ENCODE data around the gene METAP1D.
"Not testable (repeated sequence)": the region's sequence is repeated elsewhere in the genome, so short reads cannot be mapped to it uniquely, and the experiment has no call there.

The METAP1D gene

DNA sequence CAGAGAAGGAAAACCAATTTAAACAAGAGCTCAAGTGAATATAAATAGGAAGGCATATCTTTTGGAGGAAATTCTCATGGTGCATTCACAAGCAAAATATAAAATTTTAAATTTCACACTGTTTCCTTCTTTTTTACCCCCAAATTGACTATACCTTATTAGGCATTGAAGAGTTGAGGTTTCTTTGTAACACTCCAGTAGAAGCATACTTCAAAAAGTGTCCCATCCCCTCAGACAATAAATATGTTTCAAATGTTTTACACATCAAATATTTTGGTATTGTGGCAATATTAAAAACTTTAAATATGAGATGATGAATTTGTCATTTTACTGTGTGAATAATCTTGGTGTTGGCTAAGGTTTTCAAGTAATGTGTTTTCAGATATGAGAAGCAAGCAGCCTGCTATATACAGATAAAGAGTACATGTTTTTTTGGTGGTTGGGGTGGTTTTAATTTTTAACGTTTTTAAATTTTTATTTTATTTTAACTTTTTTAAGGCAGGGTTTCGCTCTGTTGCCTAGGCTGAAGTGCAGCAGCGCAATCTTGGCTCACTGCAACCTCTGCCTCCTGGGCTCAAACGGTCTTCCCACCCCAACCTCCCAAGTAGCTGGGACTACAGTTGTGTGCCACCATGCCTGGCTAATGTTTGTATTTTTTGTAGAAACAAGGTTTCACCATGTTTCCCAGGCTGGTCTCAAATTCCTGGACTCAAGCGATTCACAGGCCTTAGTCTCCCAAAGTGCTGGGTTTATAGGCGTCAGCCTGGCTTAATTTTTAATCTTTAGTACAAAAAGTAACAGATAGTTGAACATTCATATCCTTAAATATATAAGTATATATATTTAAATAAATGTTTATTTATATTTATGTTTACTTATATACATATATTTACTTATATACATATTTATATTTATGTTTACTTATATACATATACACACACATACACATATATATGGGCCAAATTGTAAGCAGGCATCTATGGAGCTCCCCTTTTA, 49.1 kb downstream of the METAP1D start:
- DNase-seq (ENCODE audit: low spot score), result no peak

DNA sequence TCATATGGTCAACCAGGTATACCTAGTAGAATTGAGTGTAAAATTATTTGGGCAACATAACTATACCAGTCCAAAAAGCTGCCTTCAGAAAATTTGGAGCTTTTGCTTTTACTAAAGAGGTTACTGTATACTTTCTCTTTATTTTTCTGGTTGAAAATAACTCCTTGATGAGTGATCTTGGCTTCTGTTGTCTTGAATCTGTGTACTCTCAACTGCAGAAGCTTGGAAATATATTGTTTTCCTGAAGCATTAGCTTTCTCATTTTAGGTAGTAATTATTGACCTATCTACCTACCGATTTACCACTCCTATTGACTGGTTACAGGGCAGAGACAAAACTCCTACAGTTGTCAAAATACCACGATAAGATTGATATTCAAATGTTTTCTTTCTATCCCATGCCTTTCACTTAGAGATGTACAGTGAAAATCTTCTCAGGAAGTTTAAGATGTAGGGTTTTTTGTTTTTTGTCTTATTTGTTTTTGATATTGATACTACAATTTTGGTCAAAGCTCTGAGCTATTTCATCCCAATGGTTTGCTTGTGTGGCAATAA, 49.9 kb downstream of the METAP1D start:
- DNase-seq (ENCODE audit: low spot score), result no peak

DNA sequence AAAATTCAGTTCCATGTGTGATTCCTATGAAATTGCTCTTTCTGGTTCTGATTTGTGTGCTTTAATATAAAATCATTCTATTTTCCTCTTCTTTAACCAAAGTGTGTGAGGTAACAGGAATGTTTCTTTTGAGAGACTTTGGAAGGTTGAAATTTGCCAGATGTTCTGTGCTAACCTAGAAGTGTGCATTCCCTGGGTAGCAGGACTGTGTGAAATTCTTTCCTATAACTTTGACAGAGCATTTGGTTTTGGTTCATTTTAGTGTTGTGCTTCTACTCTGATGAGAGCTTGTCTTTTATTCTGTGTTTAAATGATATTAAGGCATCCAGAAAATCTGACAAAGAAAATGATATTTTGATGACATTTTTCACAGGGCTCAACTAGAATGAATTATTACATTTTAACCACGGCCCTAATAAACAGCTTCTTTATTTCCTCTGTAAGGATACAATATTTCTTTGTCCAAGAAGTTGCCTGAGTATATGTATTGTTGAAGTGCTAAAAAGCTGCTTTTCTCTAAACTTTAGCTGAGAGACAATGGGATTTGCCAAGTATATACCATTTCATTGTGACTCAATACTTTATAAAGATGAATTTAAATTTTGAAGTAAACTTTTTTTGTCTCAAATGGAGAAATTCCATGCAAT, 50.8 kb downstream of the METAP1D start:
- DNase-seq (ENCODE audit: low spot score), result no peak

DNA sequence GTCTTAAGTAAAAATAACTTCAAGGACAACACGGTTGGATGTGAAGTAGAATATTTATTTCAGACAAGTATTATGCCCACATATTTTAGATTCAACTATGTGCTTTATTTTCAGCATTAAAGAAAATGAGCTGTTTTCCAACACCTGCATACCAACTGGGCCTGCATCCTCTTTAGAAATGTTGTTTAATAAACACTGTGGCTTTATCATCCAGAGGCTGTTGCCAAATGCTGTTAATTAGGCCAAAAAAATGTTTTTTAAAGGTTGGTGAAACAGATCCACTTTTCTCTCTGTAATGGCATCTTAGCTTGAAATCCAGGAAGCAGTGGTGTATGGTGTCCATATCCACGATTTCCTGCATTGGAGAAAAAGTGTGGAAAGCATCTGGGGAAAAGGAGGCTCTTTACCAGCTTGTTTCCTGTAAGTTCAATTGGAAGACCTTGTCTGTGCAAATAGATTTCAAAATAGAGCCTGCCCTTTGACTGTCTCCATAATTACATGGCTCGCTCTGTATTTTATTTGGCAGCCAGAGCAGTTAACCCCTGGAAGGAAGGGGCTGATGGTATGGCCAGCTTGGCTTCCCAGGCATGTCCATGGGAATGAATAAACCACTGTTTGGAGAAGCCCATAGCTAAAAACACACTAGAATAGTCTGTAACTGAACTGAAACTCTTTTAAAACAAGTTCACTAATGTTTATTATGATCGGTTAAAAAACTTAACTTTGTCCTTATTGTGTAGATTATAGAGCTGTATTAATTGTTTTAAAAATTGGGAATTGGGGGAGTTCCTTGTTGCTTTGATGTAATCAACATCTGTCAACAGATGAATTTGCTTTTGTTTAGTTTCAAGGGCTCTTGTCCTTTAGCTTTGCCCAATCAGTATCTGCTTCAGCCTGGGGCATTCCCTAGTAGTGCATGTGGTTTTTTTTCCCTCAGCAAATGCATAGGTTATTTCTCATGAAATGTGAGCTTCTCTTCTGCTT, 52.5 kb downstream of the METAP1D start:
- DNase-seq (ENCODE audit: low spot score), result no peak

DNA sequence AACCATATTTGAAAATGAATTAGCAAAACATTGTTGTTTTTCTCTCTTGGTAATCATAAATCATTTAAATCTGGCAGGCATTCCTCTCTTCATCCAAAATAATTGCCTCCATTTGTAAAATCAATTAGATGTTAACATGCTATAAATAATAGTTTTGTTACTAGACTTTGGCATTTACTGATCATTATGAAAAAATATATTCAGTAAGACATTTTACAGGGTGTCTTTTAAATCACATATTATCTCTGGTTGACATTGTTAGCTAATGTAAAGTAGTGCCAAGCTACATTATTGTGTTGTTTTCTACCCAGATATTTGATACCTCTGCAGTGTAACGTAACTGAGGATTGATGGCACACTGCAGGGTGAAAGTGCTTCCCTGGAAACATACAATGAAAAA, 53.7 kb downstream of the METAP1D start:
- no peak for DNase-seq (ENCODE audit: low spot score)

DNA sequence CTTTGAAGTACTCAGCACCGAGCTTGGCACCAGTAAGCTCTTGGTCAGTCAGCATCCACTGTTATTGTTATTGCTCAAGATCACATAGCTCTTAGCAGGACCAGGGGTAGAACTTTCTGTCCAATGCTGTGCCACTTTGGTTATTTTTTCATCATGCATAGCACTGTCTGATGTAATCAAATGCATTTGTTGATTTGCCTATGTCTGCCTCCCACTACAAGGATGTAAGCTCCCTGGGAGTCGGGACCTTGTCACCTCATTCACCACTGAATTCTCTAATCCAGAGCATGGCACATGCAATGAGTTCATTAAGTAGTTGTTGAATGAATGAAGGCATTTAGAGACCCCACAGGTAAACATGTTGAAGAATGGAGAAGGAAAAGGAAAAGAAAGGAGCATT, 56.5 kb downstream of the METAP1D start:
- no peak for DNase-seq (ENCODE audit: low spot score)

DNA sequence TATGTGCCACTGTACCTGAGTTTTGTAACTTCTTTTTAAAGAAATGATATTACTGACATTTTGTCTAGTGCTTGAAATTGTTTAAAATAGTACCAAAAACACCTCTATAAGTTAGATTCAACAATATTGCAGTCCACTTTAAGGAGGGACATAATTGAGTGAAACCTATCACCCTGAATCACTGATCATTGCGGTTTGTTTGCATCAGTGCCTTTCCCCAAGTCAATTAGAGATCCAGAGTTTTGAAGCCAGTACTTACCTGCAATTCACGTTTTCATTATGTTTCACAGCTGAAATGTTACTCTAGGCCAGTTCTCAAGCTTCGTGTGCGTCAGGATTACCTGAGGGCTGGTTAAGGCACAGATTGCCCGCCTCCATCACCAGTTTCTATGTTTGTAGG, 58.9 kb downstream of the METAP1D start:
- DNase-seq (ENCODE audit: low spot score), result no peak

DNA sequence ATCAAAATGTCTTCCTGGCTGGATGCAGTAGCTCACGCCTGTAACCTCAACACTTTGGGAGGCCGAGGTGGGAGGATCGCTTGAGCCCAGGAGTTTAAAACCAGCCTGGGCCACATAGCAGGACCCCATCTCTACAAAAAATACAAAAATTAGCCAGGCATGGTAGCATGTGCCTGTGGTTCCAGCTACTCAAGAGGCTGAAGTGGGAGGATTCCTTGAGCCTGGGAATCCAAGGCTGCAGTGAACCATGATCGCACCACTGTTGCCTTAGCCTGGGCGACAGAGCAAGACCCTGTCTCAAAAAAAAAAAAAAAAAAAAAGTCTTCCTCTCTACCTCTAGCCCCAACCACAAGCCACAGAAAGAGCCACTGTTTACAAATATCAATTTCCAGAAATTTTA, 60.4 kb downstream of the METAP1D start:
- not testable (repeated sequence) for DNase-seq (ENCODE audit: low spot score)

DNA sequence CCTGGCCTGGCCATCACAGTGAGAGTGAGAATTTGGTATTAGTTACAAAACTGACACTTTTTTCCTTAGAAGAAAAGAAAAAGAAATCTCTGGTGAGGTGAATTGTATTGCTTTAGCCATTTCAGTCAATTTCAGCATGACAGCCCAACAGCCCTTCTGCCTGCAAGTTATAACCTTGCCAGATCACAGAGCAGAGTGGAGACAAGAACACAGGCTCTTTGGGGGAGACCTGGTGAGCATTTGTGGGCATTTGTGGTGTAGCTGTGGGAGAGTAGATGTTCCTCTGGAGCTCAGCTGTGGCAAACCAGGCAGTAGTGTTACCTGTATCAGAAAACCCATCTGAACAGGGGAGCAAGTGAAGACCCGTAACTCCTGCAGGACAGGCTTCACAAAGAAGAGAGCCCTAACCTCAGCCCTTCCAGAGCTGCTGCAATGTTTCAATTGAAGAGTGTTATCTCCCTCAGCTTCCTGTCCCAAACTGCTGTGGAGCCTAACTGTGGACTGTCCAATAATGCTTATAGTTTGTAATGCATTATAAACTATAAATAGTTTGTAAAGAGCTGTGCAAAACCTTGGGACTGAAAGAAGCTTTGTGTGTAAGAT, 62.8 kb downstream of the METAP1D start:
- no peak for DNase-seq (ENCODE audit: low spot score)

DNA sequence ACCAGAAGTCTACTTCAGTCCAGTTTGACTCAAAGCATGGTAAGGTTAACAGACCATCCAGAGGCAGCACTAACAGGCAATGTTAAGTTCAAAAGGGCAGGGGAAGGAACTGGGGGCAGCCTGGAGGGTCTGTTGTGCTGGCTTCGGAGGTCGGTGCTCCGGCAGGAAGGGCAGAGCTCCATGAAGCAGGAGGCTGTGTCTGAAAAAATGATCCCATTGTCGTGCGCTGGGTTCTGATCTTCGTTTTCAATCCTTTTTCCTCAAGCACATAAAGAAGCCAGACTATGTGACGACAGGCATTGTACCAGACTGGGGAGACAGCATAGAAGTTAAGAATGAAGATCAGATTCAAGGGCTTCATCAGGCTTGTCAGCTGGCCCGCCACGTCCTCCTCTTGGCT, 63.7 kb downstream of the METAP1D start:
- DNase-seq (ENCODE audit: low spot score), result no peak

DNA sequence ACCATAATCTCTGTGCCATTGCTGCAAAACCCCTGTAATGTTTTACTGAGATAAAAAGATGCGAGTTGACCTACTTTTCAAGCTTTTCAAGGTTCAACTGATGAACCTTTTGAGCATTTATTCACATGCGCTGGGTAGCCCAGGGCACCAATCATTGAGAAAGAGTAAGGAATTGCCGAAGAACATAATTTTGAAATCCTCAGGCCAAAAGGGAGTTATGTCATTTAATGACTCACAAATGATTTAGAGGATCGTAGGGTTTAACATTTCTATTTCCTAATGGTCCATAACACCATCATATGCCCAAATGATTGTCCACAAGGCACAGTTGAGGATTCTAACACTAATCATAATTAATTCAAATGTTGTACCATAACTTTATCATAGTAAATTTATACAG, 65.4 kb downstream of the METAP1D start:
- no peak for DNase-seq (ENCODE audit: low spot score)

DNA sequence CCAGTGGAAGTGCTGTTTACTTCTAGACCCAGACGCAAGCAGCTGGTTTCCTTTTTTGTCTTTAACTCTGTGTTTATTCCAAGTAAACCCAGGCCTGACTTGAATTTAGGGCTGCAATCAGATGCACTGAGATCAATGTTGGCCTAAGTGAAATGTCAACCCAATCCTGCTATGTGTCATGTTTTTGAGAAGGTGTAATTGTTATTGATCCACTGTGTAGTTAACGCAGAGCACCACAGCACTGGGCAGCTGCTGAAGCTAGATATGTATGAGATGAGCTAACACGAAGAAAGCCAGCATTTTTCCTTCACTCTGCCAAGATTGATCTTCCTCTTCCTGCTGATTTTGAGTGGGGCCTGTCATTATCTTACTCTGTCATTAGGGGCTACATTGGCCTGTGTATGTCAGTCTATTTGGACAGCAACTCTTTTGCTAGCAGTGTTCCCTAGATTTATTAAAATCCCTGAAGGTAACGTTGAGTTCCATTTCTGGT, 66.7 kb downstream of the METAP1D start:
- no peak for DNase-seq (ENCODE audit: low spot score)

DNA sequence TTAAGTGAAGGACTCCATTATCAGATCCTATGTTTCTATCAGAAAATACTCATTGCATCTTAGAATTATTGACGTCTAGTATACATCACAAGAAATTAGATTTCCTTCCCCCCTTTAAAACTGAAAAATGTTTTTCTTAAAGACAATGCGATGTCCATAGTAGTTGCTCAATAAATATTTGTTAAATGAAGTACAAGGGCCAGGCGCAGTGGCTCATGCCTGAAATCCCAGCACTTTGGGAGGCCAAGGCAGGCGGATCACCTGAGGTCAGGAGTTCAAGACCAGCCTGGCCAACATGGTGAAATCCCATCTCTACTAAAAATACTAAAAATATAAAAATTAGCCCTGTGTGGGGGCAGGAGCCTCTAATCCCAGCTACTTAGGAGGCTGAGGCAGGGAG, 68.2 kb downstream of the METAP1D start:
- DNase-seq (ENCODE audit: low spot score), result not testable (repeated sequence)

DNA sequence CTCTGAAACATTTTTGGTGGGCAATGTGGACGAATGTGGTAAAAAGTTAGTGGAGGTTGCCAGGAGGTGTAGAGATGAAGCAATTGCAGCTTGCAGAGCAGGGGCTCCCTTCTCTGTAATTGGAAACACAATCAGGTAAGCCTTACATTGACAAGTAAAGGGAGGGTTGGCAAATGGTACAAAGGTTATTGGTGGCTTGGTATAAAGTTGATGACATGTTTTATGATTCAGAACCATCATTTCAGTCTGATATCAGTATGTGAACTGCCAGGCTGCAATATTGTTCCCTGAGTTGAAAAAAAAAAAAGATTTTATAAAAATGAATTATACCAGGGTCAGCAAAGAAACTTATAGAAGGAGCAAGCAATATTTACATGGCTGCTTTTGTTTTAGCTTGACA, 71.2 kb downstream of the METAP1D start:
- DNase-seq (ENCODE audit: low spot score), result no peak

DNA sequence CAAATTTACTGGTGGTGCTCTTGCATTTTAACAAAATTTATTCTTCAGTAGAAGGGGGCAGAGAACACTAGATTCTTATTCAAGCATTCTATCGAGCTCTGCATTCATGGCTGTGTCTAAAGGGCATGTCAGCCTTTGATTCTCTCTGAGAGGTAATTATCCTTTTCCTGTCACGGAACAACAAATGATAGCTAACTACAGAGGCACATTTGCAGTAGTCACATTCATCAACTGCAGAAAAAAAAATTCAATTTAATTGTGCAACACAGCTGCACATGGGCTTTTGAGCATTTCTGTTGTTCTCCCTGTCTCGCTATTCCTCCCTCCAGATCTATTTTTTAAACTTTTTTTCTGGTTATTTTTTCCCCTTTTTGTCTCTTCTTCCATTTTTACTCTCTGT, 72.5 kb downstream of the METAP1D start:
- DNase-seq (ENCODE audit: low spot score), result no peak

DNA sequence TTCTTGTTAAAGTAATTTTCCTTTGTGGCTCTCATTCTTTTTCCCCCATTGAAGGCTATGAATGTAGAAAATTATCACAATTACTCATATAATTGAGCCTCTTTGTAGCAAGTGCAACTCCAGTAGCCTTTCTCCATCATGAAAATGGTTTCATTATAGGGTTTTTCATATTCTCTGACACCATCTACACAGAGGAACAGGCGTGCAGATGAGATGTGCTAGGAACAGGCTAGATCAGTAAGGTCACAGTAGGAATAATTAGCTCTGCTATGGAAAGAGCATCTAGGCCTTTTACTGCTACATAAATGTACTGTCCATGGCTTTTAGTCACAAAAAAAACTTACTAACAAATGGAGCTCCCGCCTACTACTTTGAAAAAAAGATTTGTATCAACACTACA, 73.0 kb downstream of the METAP1D start:
- DNase-seq (ENCODE audit: low spot score), result no peak

DNA sequence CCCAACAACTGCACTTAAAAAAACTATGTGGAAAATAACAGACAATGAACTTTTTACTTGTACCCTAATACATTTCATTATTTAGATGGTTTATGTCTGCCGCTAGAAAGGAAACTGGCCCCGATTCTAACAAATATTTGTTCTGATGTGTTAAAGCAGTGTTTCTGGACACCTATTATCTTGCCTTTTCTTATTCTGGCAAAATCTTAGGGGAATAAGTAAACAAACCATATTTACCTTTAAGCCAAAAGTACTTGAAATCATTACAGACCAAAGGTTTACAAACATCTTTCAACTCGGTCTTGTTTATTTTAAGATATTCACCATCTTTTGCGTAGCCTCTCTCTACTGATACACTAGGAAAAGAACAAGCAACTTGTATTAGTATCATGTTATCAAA, 73.8 kb downstream of the METAP1D start:
- DNase-seq (ENCODE audit: low spot score), result no peak

DNA sequence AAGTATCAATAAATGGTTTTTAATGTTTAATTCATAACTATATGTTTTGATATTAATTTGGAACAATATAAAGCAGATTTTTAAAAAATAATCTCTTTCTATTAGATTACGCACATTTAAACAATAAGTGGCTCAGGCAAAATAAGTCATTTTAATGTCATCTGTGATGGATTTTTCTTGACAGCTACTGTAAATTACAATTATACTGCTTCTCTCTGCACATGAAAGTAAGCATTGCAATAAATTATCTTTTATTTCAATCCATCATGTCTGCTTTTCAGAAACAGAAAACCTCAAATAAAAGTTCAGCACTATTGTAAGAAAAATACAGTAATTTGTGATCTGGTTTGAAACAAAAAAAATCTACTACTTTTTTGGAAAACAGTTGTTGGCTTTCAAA, 74.5 kb downstream of the METAP1D start:
- DNase-seq (ENCODE audit: low spot score), result no peak

DNA sequence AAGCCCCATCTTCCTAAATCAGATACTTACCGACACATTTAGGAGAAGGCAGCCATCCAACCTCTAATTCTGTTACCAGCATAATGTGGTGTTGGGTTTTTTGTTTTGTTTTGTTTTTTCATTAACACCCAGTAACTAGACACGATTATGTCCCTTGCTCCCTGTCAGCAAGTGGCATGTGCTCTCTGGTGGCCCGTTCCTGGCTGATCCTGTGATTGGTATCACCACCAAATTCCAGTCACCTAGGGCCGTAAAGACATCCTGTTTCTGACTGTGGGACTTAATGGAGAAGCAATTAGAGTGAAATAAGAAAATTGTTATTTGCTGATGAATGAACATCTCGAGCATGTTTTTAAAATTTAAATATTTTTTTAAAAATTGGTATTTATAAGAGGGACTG, 79.7 kb downstream of the METAP1D start:
- DNase-seq (ENCODE audit: low spot score), result no peak

DNA sequence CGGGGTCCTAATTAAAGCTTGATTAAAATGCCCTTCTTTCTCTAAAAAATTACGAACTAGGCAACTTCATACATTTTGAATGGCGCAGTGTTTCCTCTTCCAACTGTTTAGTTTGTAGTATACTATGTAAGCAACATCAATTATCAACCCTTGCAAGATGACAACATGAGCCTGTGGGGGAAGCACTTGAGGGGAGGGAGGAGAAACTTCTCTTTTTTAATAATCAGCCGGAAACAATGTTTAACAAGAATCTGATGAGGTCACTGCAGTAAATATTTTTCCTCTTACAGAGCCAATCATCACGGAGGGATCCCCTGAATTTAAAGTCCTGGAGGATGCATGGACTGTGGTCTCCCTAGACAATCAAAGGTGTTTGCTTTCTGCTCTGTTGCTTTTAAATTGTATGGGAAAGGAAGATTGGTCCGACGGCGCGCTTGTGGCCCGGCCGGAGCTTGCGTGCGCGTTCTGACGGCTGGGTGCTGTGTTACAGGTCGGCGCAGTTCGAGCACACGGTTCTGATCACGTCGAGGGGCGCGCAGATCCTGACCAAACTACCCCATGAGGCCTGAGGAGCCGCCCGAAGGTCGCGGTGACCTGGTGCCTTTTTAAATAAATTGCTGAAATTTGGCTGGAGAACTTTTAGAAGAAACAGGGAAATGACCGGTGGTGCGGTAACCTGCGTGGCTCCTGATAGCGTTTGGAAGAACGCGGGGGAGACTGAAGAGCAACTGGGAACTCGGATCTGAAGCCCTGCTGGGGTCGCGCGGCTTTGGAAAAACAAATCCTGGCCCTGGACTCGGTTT, 80.3 kb downstream of the METAP1D start:
- no peak for DNase-seq (ENCODE audit: low spot score)

Data from GM03348 (cell line).